ENCODE data around the gene ELK3.

ELK3 gene

GRCh38 chr12:96212456-96213375, 18.5 kb downstream of the ELK3 start:
- no peak for DNase-seq (ENCODE audit: low read depth in 2 of 2)

DNA sequence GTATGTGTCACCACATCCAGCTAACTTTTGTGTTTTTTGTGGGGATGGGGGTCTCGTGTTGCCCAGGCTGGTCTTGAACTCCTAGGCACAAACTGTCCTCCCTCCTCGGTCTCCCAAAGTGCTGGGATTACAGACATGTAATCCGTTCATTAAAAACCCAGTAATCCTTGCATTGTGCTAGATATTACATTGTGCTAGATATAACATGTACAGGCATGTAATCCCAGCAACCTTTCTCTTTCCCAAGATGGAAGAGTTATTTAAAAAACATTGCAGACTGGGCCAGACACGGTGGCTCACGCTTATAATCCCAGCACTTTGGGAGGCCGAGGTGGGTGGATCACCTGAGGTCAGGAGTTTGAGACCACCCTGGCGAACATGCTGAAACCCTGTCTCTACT, 19.7 kb downstream of the ELK3 start:
- DNase-seq (ENCODE audit: low read depth in 2 of 2), result no peak

GRCh38 chr12:96215919-96216273, 21.7 kb downstream of the ELK3 start:
- no peak for DNase-seq (ENCODE audit: low read depth in 2 of 2)

DNA sequence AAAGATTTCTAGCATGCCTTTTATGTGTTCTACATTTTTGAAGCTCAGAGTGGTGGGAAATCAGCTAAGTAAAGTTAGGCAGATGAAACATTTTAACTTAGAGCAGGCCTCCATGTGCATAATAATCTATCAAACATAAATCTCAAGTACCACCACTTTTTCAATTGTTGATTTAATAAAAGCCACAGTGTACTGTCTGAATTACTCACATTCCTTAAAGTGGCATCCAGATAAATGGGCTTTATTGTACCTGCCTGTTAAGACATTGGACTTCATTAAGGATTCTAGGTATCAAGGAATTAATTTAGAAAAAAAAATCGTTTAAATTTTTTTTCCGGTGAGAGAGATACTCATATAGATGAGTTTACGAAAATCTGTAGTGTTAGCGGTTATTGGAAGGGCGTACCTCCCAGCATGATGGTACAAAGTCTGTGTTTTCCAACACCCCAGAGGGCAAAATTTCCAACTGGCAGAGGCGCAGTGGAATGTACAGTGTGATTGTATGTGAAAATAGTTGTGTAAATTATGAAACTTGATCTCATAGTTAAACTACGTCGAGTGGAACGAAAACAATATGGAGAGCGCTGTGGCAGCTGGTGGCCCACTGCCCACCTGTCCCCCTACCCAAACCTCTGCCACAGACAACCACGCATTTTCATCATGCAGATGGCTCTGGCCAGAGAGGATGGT, 25.0 kb downstream of the ELK3 start:
- DNase-seq (ENCODE audit: low read depth in 2 of 2), result no peak

DNA sequence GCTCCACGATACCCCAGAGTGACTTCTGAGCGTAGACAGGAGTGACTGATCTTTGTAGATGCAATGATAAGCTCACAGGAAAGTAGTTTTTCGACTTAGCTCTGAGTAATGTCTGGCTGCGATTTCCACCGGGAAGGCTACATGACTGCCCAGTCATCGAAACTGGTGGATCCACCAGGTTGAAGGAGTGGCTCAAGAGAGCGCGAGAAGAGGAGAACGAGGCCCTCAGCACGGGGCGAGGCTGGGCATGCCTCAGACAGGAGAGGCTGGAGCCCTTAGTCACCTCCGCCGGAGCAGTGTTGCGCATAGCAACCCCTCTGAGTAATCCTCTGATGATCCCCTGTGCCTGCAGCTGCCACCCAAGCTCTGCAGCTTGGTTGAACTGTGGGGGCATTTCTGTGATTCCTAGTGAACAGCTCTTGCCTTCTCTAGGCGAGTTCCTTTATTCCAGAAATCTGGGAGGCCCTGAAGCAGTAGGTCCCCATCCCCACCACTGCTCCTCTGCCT, 25.6 kb downstream of the ELK3 start:
- DNase-seq (ENCODE audit: low read depth in 2 of 2), result no peak

GRCh38 chr12:96220902-96221301, 26.7 kb downstream of the ELK3 start:
- no peak for DNase-seq (ENCODE audit: low read depth in 2 of 2)

GRCh38 chr12:96221391-96221790, 27.2 kb downstream of the ELK3 start:
- DNase-seq (ENCODE audit: low read depth in 2 of 2), result no peak

DNA sequence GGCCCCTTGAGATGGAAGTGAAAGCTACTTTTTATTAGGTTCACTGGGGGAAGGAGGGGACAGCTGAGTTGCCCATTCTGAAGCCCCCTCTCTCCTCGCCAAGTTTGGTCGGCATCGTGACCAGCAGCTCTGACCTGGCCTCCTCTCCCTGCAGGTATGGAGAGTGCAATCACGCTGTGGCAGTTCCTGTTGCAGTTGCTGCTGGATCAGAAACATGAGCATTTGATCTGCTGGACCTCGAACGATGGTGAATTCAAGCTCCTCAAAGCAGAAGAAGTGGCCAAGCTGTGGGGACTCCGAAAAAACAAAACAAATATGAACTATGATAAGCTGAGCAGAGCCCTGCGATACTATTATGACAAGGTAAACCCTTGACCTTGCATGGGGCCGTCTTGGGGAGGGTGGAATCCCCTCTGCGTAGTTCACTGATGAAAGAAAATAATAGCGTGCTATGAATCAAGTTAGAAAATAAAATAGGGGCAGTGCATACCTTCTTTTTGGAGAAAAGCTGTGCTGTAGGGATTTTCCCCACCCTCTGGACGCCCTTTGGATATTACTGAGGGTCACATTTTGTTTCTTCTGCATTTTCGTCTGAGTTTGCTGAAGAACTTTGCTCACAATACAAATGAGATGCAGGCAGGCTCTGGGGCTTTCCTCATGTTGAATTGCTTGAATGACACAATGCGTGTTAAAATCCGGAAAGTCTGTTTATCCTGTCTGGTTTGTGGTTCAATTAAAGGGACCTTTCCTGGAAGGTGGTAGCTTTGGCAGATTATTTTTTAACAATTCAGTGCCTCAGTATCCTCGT, 29.4 kb downstream of the ELK3 start:
- DNase-seq (ENCODE audit: low read depth in 2 of 2), result no peak

DNA sequence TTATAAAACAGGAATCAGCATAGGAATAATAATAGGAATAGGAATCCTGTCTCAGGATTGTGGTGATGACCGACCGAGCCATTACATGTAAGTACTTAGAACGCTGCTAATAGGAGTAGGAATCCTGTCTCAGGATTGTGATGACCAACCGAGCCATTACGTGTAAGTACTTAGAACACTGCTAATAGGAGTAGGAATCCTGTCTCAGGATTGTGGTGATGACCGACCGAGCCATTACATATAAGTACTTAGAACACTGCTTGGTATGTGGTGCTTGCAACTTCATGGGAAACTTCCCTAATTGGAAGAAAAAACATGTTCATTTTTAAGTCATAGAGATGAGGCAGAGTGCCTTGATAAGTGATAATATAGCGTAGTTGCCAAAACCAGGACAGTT, 30.0 kb downstream of the ELK3 start:
- no peak for DNase-seq (ENCODE audit: low read depth in 2 of 2)

GRCh38 chr12:96225044-96225855, 31.1 kb downstream of the ELK3 start:
- DNase-seq (ENCODE audit: low read depth in 2 of 2), result no peak

DNA sequence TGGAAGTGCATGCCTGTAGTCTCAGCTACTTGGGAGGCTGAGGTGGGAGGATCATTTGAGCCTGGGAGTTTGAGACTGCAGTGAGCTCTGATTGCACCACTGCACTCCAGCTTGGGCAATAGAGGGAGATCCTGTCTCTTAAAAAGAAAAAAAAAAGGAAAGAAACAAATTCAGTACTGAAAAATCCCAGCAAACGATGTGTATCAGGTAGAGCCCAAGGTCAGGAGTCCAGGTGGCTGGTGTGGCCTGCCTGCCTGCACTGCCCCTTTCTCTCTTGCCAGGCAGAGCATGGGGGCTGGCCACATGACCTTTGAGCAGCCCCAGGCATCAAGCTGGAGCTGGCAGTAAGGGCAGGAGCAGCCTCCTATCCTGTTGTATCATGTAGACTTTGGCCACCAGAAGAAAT, 31.8 kb downstream of the ELK3 start:
- no peak for DNase-seq (ENCODE audit: low read depth in 2 of 2)

GRCh38 chr12:96226401-96226800, 32.2 kb downstream of the ELK3 start:
- DNase-seq (ENCODE audit: low read depth in 2 of 2), result no peak

DNA sequence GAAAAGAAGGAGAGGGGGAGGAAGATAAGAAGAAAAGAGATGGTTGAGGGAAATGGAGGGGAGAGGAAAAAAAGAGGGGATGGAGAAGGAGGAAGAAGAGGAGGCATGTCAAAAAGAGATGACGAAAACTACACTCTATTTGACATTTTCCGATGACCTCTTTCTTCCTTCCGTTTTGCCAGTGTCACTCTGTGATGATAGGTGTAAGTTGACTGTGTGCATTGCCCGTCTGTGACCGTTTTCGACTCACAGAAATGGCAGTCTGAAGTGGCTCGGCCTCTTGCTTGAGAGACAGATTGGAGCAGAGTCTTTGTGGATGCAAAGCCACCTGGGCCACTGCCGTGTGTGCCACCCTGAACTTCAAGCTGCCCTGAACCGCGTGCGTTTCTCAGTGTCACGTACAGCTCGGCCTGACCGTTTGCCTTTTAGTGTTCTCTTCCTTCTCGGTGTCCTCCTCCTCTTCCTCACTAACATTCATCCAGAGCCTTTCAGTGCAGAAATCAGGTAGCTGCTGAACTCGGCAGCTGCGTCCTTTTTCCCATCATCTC, 32.7 kb downstream of the ELK3 start:
- no peak for DNase-seq (ENCODE audit: low read depth in 2 of 2)

DNA sequence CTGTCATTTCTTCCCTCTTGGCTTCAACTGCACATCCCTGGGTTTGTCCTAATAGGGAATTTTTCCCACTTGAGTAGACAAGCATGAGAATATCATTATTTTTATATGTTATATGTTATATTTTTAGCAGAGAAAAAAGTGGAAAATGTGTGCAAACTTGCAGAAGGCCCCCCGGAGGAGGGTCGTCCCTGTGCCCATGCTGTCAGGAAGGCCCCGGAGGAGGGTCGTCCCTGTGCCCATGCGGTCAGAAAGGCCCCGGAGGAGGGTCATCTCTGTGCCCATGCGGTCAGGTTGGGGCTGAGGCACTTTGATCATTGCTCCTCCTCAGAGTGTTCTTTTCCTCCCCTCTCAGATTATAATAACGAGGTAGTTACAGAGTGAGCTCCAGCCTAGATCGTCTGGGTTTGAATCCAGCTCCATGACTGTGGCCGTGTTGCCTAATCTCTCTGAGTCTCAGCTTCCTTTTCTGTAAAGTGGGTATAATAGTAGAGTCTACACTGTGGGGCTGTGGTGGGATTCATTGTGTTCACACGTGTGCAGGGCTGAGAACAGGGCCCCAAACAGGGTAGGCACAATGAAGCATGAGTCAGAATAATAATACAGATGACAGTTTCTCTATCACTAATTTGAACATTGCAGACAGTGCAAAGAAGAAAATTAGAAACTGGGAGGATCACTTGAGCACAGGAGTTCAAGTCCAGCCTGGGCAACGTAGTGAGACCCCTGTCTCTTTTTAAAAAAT, 33.4 kb downstream of the ELK3 start:
- DNase-seq (ENCODE audit: low read depth in 2 of 2), result no peak

GRCh38 chr12:96228566-96229248, 34.5 kb downstream of the ELK3 start:
- no peak for DNase-seq (ENCODE audit: low read depth in 2 of 2)

DNA sequence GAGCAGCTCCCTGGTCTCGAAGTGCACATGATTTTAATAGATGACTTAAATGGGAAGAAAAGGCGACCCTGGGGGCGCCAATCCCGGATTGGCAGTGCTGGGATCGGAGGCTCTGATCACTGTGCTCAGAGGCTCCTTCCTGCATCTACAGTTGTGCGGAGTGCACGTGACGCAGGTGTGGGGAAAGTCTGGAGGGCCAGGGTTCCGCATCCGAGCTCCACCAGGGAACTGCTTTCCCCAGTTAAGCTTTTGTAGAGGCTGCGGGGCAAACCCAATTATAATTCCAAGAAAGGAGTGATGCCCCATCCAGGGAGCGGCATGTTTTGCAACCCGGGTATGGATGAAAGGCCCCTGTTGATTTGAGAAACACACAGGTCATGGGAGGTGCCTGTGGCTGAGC, 36.5 kb downstream of the ELK3 start:
- no peak for DNase-seq (ENCODE audit: low read depth in 2 of 2)

- DNase-seq (ENCODE audit: low read depth in 2 of 2), result no peak
These were observed 39.0 kb downstream of the ELK3 start for GRCh38 chr12:96233168-96233567.

GRCh38 chr12:96233939-96234461, 39.8 kb downstream of the ELK3 start:
- DNase-seq (ENCODE audit: low read depth in 2 of 2), result no peak
